AG09319 (cell line): ENCODE results near the gene CACNA2D3.

Source experiments
- DNase-seq: peaks from one replicate; pipeline ENCODE4 v3.0.0-alpha.2; 2010; ENCODE audit warnings: low read depth; ENCODE audit errors: extremely low read depth
- TF ChIP-seq, protein P1 (sequence below): IDR thresholded peaks from 2 replicates; pipeline ENCODE4 v1.5.1; 2011; ENCODE audit warnings: low read depth, mild to moderate bottlenecking, inconsistent platforms, low read length, moderate library complexity

Gene CACNA2D3

DNA sequence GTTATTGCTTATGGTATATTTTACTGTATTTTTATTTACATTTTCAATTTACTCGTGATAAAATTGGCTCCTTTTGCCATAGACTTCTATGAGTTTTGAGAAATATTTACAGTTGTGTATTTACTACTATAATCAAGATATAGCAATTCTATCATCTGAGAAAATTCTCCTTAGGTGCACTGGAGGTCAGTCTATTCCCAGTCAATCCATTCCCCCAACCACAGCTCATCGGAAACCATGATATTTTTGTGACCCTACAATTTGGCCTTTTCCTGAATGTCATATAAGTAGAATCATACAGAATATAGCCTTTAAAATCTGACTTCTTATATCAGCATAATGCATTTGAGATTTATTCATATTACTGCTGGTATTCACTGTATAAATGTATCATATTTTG is 920.2 kb downstream of the CACNA2D3 start:
- TF ChIP-seq, protein P1, sequence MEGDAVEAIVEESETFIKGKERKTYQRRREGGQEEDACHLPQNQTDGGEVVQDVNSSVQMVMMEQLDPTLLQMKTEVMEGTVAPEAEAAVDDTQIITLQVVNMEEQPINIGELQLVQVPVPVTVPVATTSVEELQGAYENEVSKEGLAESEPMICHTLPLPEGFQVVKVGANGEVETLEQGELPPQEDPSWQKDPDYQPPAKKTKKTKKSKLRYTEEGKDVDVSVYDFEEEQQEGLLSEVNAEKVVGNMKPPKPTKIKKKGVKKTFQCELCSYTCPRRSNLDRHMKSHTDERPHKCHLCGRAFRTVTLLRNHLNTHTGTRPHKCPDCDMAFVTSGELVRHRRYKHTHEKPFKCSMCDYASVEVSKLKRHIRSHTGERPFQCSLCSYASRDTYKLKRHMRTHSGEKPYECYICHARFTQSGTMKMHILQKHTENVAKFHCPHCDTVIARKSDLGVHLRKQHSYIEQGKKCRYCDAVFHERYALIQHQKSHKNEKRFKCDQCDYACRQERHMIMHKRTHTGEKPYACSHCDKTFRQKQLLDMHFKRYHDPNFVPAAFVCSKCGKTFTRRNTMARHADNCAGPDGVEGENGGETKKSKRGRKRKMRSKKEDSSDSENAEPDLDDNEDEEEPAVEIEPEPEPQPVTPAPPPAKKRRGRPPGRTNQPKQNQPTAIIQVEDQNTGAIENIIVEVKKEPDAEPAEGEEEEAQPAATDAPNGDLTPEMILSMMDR = peak; percentile 21
- no peak for DNase-seq

DNA sequence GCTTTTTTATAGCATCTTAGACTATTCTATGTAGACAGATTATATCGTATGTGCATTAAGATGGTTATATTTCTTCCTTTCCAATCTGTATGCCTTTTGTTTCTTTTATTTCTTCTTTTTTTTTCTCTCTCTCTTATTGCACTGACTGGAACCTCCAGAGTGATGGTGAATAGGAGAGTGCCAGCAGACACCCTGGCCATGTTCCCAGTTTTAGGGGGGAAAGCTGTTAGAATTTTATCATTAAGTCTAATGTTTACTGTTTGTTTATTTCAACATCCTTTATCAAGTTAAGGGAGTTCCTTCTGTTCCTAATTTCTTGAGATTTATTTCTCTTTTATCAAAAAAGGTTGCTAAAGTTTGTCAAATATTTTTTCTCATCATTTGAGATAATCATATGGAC is 922.1 kb downstream of the CACNA2D3 start:
- no peak for DNase-seq
- TF ChIP-seq, protein P1 = no peak

DNA sequence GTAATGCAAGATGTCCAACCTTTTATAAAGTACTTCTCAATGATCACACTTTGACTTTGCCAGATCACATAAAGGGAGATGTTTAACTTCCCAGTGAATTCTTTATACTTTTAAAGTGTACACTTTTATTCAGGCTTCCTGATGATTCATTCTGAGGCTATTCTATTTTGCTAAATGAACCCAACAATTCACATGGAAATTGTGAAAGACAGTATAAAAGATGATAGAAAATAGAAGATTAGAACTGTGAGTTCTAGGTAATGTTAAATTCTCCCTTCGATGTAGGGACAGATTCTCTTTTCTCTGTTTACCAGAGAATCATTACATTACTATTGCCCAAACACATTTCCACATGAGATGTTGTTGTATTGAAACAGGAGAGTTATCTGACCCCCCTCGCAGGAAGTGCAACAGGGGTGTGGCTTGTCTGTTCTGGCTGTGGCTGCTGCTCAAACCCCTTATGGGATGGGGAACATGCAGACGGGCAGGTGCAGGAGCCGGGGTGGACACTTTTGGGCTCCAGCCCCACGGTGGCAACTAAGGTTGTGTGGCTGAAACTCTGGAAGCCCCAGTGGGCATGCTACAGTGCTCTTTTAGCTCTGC is 936.8 kb downstream of the CACNA2D3 start:
- no peak for DNase-seq

DNA sequence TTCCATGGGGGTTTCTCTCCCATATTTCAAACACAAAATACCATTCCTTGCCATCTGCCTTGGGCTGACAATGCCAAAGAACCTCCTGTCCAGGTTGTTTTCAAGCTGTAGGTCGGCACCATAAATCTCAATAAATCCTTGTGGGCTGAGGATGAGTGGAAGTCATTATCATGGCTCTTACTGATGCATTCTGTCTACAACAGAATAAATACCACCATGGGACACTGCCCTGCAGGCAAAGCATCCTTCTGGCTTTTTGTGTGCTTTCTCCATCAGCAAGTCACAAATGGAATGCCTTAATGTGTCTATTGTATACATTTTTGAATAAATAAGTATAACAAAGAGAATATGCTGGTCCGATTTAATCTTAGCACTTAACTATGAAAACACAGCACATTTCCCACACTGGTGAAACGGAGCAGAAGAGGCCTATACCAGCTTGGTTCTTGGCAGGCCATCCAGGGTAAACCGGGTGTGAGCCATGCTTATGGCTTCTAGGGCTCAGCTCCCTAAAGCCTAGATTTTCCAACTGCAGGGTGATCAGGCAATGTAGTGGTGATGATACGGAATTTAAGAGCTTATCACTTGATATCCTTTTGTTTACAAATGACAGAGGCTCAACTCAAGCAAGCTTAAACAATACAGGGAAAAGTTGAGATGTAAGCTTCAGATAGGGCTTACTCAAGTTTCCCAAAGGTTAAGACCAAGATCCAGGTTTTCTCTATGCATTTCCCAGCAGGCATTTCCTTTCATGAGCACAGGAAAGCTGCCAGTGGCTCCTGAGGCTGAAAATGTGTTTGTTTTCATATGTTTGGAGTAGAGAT is 938.8 kb downstream of the CACNA2D3 start:
- TF ChIP-seq, protein P1 = no peak
- no peak for DNase-seq

More for the DNA sequence above, 936.8 kb downstream of the CACNA2D3 start:
- TF ChIP-seq, protein P1 = no peak

DNA sequence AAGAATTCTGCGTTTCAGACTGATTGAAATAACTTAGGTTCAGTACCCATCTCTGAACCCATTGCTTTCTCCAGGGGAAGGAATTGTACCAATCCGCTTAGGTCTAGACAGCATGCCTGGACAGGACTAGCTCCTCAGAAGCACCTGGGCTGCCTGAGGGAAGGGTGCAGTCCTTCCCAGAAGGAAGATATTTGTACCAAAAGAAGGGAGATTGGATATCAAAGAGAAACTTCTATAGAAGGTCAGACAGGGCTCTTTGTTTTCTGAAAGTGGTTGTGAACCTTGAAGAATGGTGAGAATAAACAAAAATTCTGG is 939.3 kb downstream of the CACNA2D3 start:
- TF ChIP-seq, protein P1 = no peak
- DNase-seq = no peak

DNA sequence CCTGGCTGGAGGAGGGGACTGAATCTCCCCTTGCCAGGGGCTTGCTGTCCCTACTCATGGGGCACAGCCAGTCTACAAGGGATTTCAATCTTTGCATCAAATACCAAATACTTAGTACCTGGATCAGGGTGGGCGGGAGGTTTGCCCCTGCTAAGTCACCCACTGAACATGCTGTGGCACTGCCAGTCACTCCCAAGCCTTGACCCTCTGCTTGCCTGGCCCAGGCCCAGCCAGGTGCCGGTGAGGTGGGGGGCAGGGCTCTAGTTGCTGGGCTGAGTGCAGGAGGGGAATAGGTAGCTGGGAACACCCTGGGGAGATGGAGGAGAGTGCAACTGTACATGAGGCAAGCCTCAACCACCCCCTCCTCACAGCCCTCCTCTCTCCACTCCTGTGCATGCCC is 941.8 kb downstream of the CACNA2D3 start:
- TF ChIP-seq, protein P1 = no peak

DNA sequence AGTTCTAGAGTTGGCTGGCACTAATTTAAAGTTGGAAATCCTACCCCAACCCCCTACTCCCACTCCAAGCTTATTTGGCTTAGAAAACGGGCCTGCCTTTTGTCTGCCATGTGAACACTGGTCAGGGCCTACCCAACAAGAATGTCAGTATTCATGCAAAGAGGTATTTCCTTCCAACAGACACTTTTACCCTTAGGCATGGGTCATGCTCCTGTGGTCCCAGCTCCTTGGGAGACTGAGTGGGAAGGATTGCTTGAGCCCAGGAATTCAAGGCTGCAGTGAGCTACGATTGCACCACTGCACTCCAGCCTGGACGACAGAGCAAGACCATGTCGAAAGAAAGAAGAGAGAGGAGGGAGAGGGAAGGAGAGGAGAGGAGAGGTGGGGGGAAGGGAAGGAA is 943.0 kb downstream of the CACNA2D3 start:
- TF ChIP-seq, protein P1 = no peak
- DNase-seq = no peak

More for the DNA sequence above, 941.8 kb downstream of the CACNA2D3 start:
- no peak for DNase-seq
